SK-N-MC (cell line): Measurements from ENCODE around the gene PPP3R1.

Experiments
- EZH2 ChIP-seq: fragments of 200-600 bp; sonication (generic); IDR thresholded peaks from one replicate; pipeline ENCODE4 v1.6.1; 2017; ENCODE audit warnings: antibody characterized with exemption
- POLR2AphosphoS5 ChIP-seq: IDR thresholded peaks from 2 replicates; pipeline ENCODE4 v1.6.1; 2012; ENCODE audit warnings: mild to moderate bottlenecking, low read depth, low read length, borderline replicate concordance

DNA sequence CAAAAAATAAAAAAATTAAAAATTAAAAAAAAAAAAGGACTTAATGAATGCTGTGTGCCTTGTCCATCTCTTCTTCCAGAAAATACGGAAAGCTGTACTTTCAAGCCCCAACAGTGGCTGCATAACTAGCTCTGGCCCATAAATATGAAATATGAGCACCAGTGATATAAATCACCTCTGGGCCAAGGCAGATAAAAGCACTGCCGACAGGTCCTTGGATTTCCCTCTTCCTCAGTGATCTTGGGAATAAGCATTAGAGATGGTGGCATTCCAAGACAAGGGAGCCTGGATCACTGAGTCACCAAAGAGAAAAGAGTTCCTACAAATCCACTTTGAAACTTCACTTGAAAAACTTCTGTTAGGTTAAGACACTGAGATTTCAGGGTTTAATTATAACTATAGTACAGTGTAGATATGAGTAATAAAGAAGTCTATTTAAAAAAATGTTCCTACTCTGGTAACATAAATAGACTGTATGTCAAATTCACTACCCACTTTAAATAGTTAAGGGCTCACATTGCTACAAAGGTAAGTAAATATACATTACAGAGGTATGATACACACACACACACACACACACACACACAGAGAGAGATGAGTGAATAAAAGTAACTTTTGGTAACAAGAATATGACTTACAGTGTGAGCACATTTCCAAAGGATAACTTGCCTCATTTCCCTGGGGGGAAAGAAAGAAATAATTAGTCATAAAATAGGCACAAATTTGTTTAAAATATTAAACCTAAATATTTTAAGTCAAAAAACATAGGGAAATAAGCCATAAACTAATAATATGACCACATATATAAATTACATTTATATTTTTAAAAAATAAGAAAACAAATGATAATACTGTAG lies 35.6 kb downstream of the PPP3R1 start:
- TF ChIP-seq EZH2 (no peak), POLR2AphosphoS5 (no peak)
